Esophagus muscularis mucosa (tissue), 4 donors: ENCODE measurements around the gene ASIC2. TPM values are rescaled to one million over a fixed set of nuclear protein-coding genes. Genes with fewer than 3 reads are reported as not detected.

Experiments
- DNase-seq: peaks from one replicate; pipeline ENCODE4 v3.0.0-alpha.2; 2017; ENCODE audit errors: extremely low spot score
- H3K27ac ChIP-seq, 4 donors: fragments of 200-600 bp; sonication (generic); replicated peaks in 1 of 4; 1 replicate in 3 of 4; 2 replicates in 1 of 4; pipeline ENCODE4 v1.5.1; 2016 to 2019; ENCODE audit warnings: mild to moderate bottlenecking in 1 of 4
- H3K27me3 ChIP-seq, 4 donors: fragments of 200-600 bp; sonication (generic); one replicate each; pipeline versions ENCODE4 v1.5.1 to v1.6.0; 2016 to 2019
- H3K36me3 ChIP-seq, 4 donors: fragments of 200-600 bp; sonication (generic); one replicate each; pipeline ENCODE4 v1.5.1; 2016 to 2019
- H3K4me1 ChIP-seq, 4 donors: fragments of 200-600 bp; sonication (generic); one replicate each; pipeline ENCODE4 v1.5.1; 2016 to 2019
- H3K4me3 ChIP-seq, 4 donors: fragments of 200-600 bp; sonication (generic); 1 replicate in 2 of 4; 2 replicates in 2 of 4; pipeline ENCODE4 v1.5.1; 2016 to 2019; ENCODE audit warnings: mild to moderate bottlenecking in 4 of 4, moderate library complexity in 1 of 4
- H3K9me3 ChIP-seq, 4 donors: fragments of 200-600 bp; sonication (generic); 1 replicate in 3 of 4; 2 replicates in 1 of 4; pipeline ENCODE4 v1.5.1; 2016 to 2019
- CTCF ChIP-seq, 3 experiments: fragments of 200-600 bp in 2 of 3; fragments of 450-650 bp in 1 of 3; sonication (generic) in 2 of 3; IDR thresholded peaks; one replicate each; pipeline ENCODE4 v1.5.1; 2017 to 2019; ENCODE audit warnings: antibody characterized with exemption in 3 of 3, mild to moderate bottlenecking in 2 of 3, moderate library complexity in 1 of 3
- EP300 ChIP-seq: sonication (generic); formaldehyde crosslinking; IDR thresholded peaks from one replicate; pipeline ENCODE4 v1.6.1; 2017; ENCODE audit warnings: antibody characterized with exemption
- POLR2A ChIP-seq: fragments of 450-650 bp; IDR thresholded peaks from one replicate; pipeline ENCODE4 v1.6.1; 2017; ENCODE audit warnings: antibody characterized with exemption, moderate library complexity, mild to moderate bottlenecking, low read depth
- POLR2AphosphoS5 ChIP-seq, 2 donors: sonication (generic); formaldehyde crosslinking; IDR thresholded peaks; one replicate each; pipeline ENCODE4 v1.6.1; 2017; ENCODE audit warnings: antibody characterized with exemption in 2 of 2
- WGBS: methylation state at CpG from one replicate; pipeline ENCODE4 v1.1.5; 2018; 5-methylcytosine and 5-hydroxymethylcytosine counted together
- intact Hi-C: fragments of 100-400 bp; cut with DNase I; formaldehyde crosslinking; loops from one replicate; pipeline ENCODE4 v1.15.1; 2023
- total RNA-seq, 4 donors: library from RNA; depleted of rRNA; stranded (reverse); fragments of >200 nt; gene quantifications; one replicate each; pipeline versions ENCODE4 v1.1.0 to v1.2.1, GENCODE V29; 2016

The ASIC2 gene
- total RNA-seq, 4 donors from 2014 or later: 0.13 TPM; not detected in 3

GRCh38 chr17:33318241-33318640 is 25.1 kb upstream of the ASIC2 start:
- Histone ChIP-seq H3K27me3 (peaks cover 0 to 10% (median 0%) of the 10 kb centered on the region in 4 donors), H3K27ac (no peak overlapping the region), H3K4me1 (no peaks in the 10 kb centered on the region), H3K9me3 (no peaks in the 10 kb centered on the region), H3K4me3 (no peak overlapping the region), H3K36me3 (no peaks in the 10 kb centered on the region)
- TF ChIP-seq CTCF (IDR thresholded peaks at IDR 0.05) (no peak), POLR2AphosphoS5 (IDR thresholded peaks at IDR 0.05) (no peak), POLR2A (no peak), EP300 (no peak)
- WGBS: 40% methylated on average over 3 of the region's 3 CpGs
- intact Hi-C loops: no loop called here
- no peak for DNase-seq

GRCh38 chr17:33316746-33317145 is 23.7 kb upstream of the ASIC2 start:
- no peaks in the 10 kb centered on the region for H3K9me3 ChIP-seq
- intact Hi-C loops: no loop called here

GRCh38 chr17:33310296-33310695 is 17.2 kb upstream of the ASIC2 start:
- no peaks in the 10 kb centered on the region for H3K9me3 ChIP-seq
- intact Hi-C loops: no loop called here
- H3K4me1 ChIP-seq: no peaks in the 10 kb centered on the region
- peaks cover 0 to 33% (median 0%) of the 10 kb centered on the region in 4 donors for H3K27me3 ChIP-seq
- WGBS: 55% methylated on average over 2 of the region's 2 CpGs
- no peaks in the 10 kb centered on the region for H3K36me3 ChIP-seq
- H3K4me3 ChIP-seq: no peak overlapping the region
- H3K27ac ChIP-seq: no peak overlapping the region
- TF ChIP-seq EP300 (no peak), POLR2AphosphoS5 (IDR thresholded peaks at IDR 0.05) (no peak)
- no peak for DNase-seq

More at GRCh38 chr17:33316746-33317145, 23.7 kb upstream of the ASIC2 start:
- Histone ChIP-seq H3K27me3 (peaks cover 0 to 20% (median 0%) of the 10 kb centered on the region in 4 donors), H3K36me3 (no peaks in the 10 kb centered on the region), H3K27ac (no peak overlapping the region), H3K4me1 (no peaks in the 10 kb centered on the region), H3K4me3 (no peak overlapping the region)
- no peak for DNase-seq
- TF ChIP-seq POLR2A (no peak), CTCF (IDR thresholded peaks at IDR 0.05) (no peak), POLR2AphosphoS5 (IDR thresholded peaks at IDR 0.05) (no peak), EP300 (no peak)
- 85% methylated on average over 6 of the region's 6 CpGs for WGBS

DNA sequence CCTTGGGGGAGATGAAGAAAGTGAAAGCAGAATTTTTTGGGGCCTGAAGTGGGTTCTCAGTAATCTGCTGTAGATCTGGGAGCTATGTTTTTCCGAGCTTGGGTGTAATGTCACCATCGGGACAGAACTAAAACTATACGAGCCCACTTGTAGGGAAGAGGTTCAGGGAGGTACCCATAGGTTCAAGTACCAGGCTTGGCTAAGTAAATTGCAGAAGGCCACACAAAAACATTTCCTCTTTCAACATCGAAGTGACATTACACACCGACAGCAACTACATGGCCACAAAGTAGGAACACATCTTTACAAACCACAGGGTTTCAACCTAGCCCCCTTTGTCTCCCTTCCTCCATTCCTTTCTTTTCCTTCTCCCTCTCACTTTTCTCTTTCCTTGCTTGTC is 10.2 kb upstream of the ASIC2 start:
- DNase-seq: no peak
- H3K4me3 ChIP-seq: no peak overlapping the region
- intact Hi-C loops: no loop called here
- no peak overlapping the region for H3K27ac ChIP-seq
- H3K4me1 ChIP-seq: no peaks in the 10 kb centered on the region
- H3K27me3 ChIP-seq: peaks cover 0 to 37% (median 0%) of the 10 kb centered on the region in 4 donors
- no peaks in the 10 kb centered on the region for H3K36me3 ChIP-seq
- peaks cover 0 to 10% (median 3%) of the 10 kb centered on the region in 4 donors for H3K9me3 ChIP-seq
- 76% methylated on average over 5 of the region's 5 CpGs for WGBS
- no peak for TF ChIP-seq EP300
- no peak for TF ChIP-seq POLR2AphosphoS5 (IDR thresholded peaks at IDR 0.05)
- TF ChIP-seq CTCF (IDR thresholded peaks at IDR 0.05): no peak
- TF ChIP-seq POLR2A: no peak

DNA sequence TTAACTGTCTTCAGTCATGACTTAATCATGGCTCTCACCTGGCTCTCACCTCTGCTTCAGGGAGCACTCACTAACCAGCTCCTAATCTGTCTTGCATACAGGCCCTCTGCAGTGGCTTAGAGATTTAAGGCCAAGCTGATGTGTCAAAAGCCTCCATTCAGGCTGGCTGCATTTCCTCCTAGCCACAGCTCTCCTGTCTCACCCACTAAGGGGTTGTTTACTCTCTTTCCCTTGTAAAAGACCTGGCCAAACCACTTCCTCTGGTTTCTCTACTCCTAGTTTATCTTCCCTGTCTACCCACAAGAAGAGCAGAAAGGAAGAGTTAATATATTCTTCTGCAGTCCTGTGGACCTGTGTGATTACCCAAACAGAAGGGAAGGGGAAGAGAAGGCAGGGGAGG is 9.3 kb upstream of the ASIC2 start:
- Histone ChIP-seq H3K27ac (no peak overlapping the region), H3K9me3 (peaks cover 0 to 10% (median 3%) of the 10 kb centered on the region in 4 donors), H3K4me1 (no peaks in the 10 kb centered on the region), H3K36me3 (no peaks in the 10 kb centered on the region), H3K27me3 (peaks cover 0 to 38% (median 0%) of the 10 kb centered on the region in 4 donors), H3K4me3 (no peak overlapping the region)
- intact Hi-C loops: no loop called here
- DNase-seq: no peak
- TF ChIP-seq POLR2A: no peak
- no peak for TF ChIP-seq CTCF (IDR thresholded peaks at IDR 0.05)
- TF ChIP-seq EP300: no peak
- no peak for TF ChIP-seq POLR2AphosphoS5 (IDR thresholded peaks at IDR 0.05)
